HepG2 (cell line): ENCODE measurements around the gene ARFGAP2. TPM values are rescaled to one million over a fixed set of nuclear protein-coding genes. Genes with fewer than 3 reads are reported as not detected.

Experiments
- CCDC6 ChIP-seq: sonication (generic); formaldehyde crosslinking; IDR thresholded peaks from 2 replicates; pipeline ENCODE4 v1.8.1; 2022; ENCODE audit warnings: mild to moderate bottlenecking, missing genetic modification reagents, moderate library complexity
- CREM ChIP-seq, 2 experiments: sonication (generic) in 1 of 2; formaldehyde crosslinking in 1 of 2; IDR thresholded peaks; 2 replicates each; pipeline versions ENCODE4 v1.4.0 to v1.6.1; 2016 to 2020; ENCODE audit warnings: antibody characterized with exemption in 1 of 2, mild to moderate bottlenecking in 1 of 2, missing genetic modification reagents in 1 of 2
- HOXA3 ChIP-seq: sonication (generic); formaldehyde crosslinking; IDR thresholded peaks from 2 replicates; pipeline ENCODE4 v1.5.0; 2020; ENCODE audit warnings: missing genetic modification reagents
- KDM5A ChIP-seq: fragments of 200-600 bp; sonication (generic); IDR thresholded peaks from 2 replicates; pipeline ENCODE4 v1.7.0; 2018; ENCODE audit warnings: antibody characterized with exemption, mild to moderate bottlenecking, low read length, borderline replicate concordance
- KLF15 ChIP-seq: sonication (generic); formaldehyde crosslinking; IDR thresholded peaks from 2 replicates; pipeline ENCODE4 v1.8.1; 2023; ENCODE audit warnings: borderline replicate concordance, mild to moderate bottlenecking, inconsistent platforms, missing genetic modification reagents, mixed read lengths
- KMT2A ChIP-seq: sonication (generic); formaldehyde crosslinking; IDR thresholded peaks from 2 replicates; pipeline ENCODE4 v1.4.0; 2020; ENCODE audit warnings: missing genetic modification reagents
- MEIS1 ChIP-seq: sonication (generic); formaldehyde crosslinking; IDR thresholded peaks from 2 replicates; pipeline ENCODE4 v1.9.0; 2021; ENCODE audit warnings: mild to moderate bottlenecking, missing genetic modification reagents, moderate library complexity, borderline replicate concordance
- POLR2G ChIP-seq: fragments of 200-400 bp; formaldehyde crosslinking; IDR thresholded peaks from 2 replicates; pipeline ENCODE4 v1.6.1; 2018; ENCODE audit warnings: mild to moderate bottlenecking, low read depth, low read length, moderate library complexity
- SOX13 ChIP-seq, 3 experiments: fragments of 450-650 bp in 1 of 3; sonication (generic) in 1 of 3; formaldehyde crosslinking in 1 of 3; IDR thresholded peaks in 2 of 3; conservative IDR thresholded peaks in 1 of 3; 2 replicates each; pipeline versions ENCODE4 v1.5.0 to v1.6.1; 2016 to 2020; ENCODE audit warnings: antibody characterized with exemption in 1 of 3, mild to moderate bottlenecking in 1 of 3, missing compliant biosample characterization in 1 of 3, missing genetic modification reagents in 1 of 3, moderate library complexity in 1 of 3
- ZBTB26 ChIP-seq: IDR thresholded peaks from 2 replicates; pipeline ENCODE4 v1.6.1; 2016; ENCODE audit warnings: missing compliant biosample characterization, missing genetic modification reagents, borderline replicate concordance
- ZNF292 ChIP-seq: sonication (generic); formaldehyde crosslinking; IDR thresholded peaks from 2 replicates; pipeline ENCODE4 v1.8.1; 2022; ENCODE audit warnings: mild to moderate bottlenecking, low read depth, missing genetic modification reagents, borderline replicate concordance
- ZNF468 ChIP-seq: sonication (generic); formaldehyde crosslinking; IDR thresholded peaks from 2 replicates; pipeline ENCODE4 v1.8.0; 2022; ENCODE audit warnings: mild to moderate bottlenecking, moderate library complexity, missing genetic modification reagents
- ZSCAN29 ChIP-seq: sonication (generic); formaldehyde crosslinking; conservative IDR thresholded peaks from 2 replicates; pipeline ENCODE4 v1.4.0; 2020; ENCODE audit warnings: mild to moderate bottlenecking, missing genetic modification reagents
- polyA plus RNA-seq, 8 experiments: library from polyadenylated mRNA; depleted of rRNA in 3 of 8; stranded (reverse) in 7 of 8; unstranded in 1 of 8; fragments of >200 nt; fragmentation: Illumina TruSeq in 4 of 8; extraction: Trizol in 4 of 8; gene quantifications; 2 replicates each; pipeline versions ENCODE4 v1.2.1 to v1.2.3, GENCODE V29; 2011 to 2016; ENCODE audit warnings: low read depth in 4 of 8, missing spikeins in 1 of 8, mixed read lengths in 1 of 8; ENCODE audit not compliant: insufficient read depth in 1 of 8
- total RNA-seq, 5 experiments: library from RNA; depleted of rRNA; stranded (reverse); fragments of >200 nt; fragmentation: Illumina TruSeq; extraction: Trizol; gene quantifications; 2 replicates each; pipeline ENCODE4 v1.2.3, GENCODE V29; 2016; ENCODE audit warnings: low read depth in 1 of 5
- TF ChIP-seq, protein P1 (sequence below): sonication (generic); formaldehyde crosslinking; IDR thresholded peaks from 2 replicates; pipeline ENCODE4 v1.5.1; 2020; ENCODE audit warnings: mild to moderate bottlenecking, missing genetic modification reagents
- TF ChIP-seq, protein P2 (sequence below): sonication (generic); formaldehyde crosslinking; IDR thresholded peaks from 2 replicates; pipeline ENCODE4 v1.4.0; 2020; ENCODE audit warnings: mild to moderate bottlenecking, missing genetic modification reagents
- TF ChIP-seq, protein P3 (sequence below): IDR thresholded peaks from 2 replicates; pipeline ENCODE4 v1.6.1; 2016; ENCODE audit warnings: mild to moderate bottlenecking
- TF ChIP-seq, protein P4 (sequence below): sonication (generic); formaldehyde crosslinking; IDR thresholded peaks from 2 replicates; pipeline ENCODE4 v1.4.0; 2020; ENCODE audit warnings: missing genetic modification reagents

The ARFGAP2 gene
- total and polyA plus RNA-seq, 2 of the 13 experiments (the other 11 are each of a cell fraction or from before 2014, with no cell fraction given) = 32.3 to 75.3 TPM

GRCh38 chr11:47184711-47185304 lies 8.1 kb upstream of the ARFGAP2 start (continued):
- TF ChIP-seq ZBTB26 (CRISPR knock-in tag) = peak; percentile 52
- peak; percentile 70; the same call in 1 of the 2 replicates for TF ChIP-seq CCDC6
- TF ChIP-seq, protein P1, sequence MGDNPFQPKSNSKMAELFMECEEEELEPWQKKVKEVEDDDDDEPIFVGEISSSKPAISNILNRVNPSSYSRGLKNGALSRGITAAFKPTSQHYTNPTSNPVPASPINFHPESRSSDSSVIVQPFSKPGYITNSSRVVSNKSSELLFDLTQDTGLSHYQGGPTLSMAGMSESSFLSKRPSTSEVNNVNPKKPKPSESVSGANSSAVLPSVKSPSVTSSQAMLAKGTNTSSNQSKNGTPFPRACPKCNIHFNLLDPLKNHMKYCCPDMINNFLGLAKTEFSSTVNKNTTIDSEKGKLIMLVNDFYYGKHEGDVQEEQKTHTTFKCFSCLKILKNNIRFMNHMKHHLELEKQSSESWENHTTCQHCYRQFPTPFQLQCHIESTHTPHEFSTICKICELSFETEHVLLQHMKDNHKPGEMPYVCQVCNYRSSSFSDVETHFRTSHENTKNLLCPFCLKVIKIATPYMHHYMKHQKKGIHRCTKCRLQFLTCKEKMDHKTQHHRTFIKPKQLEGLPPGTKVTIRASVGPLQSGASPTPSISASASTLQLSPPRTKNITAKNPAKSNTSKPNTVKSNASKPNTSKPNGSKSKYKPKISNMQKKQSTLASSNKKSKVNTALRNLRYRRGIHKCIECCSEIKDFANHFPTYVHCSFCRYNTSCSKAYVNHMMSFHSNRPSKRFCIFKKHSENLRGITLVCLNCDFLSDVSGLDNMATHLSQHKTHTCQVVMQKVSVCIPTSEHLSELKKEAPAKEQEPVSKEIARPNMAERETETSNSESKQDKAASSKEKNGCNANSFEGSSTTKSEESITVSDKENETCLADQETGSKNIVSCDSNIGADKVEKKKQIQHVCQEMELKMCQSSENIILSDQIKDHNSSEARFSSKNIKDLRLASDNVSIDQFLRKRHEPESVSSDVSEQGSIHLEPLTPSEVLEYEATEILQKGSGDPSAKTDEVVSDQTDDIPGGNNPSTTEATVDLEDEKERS (CRISPR knock-in tag) = no peak; the same call in 1 of the 2 replicates
- no peak for TF ChIP-seq SOX13 (IDR thresholded peaks at IDR 0.05)
- TF ChIP-seq SOX13 (CRISPR knock-in tag; conservative IDR thresholded peaks at IDR 0.05 in 1 of 2, IDR thresholded peaks at IDR 0.05 in 1 of 2) = peak in 1 of 2 experiments; percentile 44; a peak in 2 of 4 replicates
- TF ChIP-seq, protein P2, sequence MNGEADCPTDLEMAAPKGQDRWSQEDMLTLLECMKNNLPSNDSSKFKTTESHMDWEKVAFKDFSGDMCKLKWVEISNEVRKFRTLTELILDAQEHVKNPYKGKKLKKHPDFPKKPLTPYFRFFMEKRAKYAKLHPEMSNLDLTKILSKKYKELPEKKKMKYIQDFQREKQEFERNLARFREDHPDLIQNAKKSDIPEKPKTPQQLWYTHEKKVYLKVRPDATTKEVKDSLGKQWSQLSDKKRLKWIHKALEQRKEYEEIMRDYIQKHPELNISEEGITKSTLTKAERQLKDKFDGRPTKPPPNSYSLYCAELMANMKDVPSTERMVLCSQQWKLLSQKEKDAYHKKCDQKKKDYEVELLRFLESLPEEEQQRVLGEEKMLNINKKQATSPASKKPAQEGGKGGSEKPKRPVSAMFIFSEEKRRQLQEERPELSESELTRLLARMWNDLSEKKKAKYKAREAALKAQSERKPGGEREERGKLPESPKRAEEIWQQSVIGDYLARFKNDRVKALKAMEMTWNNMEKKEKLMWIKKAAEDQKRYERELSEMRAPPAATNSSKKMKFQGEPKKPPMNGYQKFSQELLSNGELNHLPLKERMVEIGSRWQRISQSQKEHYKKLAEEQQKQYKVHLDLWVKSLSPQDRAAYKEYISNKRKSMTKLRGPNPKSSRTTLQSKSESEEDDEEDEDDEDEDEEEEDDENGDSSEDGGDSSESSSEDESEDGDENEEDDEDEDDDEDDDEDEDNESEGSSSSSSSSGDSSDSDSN (CRISPR knock-in tag) = peak; percentile 99
- no peak for TF ChIP-seq KDM5A
- TF ChIP-seq, protein P3, sequence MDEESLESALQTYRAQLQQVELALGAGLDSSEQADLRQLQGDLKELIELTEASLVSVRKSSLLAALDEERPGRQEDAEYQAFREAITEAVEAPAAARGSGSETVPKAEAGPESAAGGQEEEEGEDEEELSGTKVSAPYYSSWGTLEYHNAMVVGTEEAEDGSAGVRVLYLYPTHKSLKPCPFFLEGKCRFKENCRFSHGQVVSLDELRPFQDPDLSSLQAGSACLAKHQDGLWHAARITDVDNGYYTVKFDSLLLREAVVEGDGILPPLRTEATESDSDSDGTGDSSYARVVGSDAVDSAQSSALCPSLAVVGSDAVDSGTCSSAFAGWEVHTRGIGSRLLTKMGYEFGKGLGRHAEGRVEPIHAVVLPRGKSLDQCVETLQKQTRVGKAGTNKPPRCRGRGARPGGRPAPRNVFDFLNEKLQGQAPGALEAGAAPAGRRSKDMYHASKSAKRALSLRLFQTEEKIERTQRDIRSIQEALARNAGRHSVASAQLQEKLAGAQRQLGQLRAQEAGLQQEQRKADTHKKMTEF (CRISPR knock-in tag) = 0 out of 2 replicates have a peak, but pooled peaks have one; percentile 35
- TF ChIP-seq ZNF292 (CRISPR knock-in tag) = peak; percentile 92
- TF ChIP-seq ZSCAN29 (CRISPR knock-in tag) = peak; percentile 71; the same call in 1 of the 2 replicates
- TF ChIP-seq MEIS1 (CRISPR knock-in tag) = 0 out of 2 replicates have a peak, but pooled peaks have one; percentile 72
- TF ChIP-seq CREM (IDR thresholded peaks at IDR 0.05) = no peak; the same call in 1 of the 2 replicates
- TF ChIP-seq CREM (CRISPR knock-in tag; IDR thresholded peaks at IDR 0.05) = no peak
- TF ChIP-seq ZNF468 (CRISPR knock-in tag) = 0 out of 2 replicates have a peak, but pooled peaks have one; percentile 52
- TF ChIP-seq KMT2A (CRISPR knock-in tag) = no peak
- 0 out of 2 replicates have a peak, but pooled peaks have one; percentile 19 for TF ChIP-seq KLF15 (CRISPR knock-in tag)
- peak; percentile 71; the same call in 1 of the 2 replicates for TF ChIP-seq POLR2G
- TF ChIP-seq, protein P4, sequence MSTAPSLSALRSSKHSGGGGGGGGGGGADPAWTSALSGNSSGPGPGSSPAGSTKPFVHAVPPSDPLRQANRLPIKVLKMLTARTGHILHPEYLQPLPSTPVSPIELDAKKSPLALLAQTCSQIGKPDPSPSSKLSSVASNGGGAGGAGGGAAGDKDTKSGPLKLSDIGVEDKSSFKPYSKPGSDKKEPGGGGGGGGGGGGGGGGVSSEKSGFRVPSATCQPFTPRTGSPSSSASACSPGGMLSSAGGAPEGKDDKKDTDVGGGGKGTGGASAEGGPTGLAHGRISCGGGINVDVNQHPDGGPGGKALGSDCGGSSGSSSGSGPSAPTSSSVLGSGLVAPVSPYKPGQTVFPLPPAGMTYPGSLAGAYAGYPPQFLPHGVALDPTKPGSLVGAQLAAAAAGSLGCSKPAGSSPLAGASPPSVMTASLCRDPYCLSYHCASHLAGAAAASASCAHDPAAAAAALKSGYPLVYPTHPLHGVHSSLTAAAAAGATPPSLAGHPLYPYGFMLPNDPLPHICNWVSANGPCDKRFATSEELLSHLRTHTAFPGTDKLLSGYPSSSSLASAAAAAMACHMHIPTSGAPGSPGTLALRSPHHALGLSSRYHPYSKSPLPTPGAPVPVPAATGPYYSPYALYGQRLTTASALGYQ (CRISPR knock-in tag) = peak; percentile 70; the same call in 1 of the 2 replicates
- TF ChIP-seq HOXA3 (CRISPR knock-in tag) = peak; percentile 30; the same call in 1 of the 2 replicates
